Kasumi-1 (cell line): ENCODE data around the gene PPP2R3B.
A peak's percentile ranks its signal among the peaks of the same experiment; 100 is the strongest.
"Not testable (repeated sequence)": the region's sequence is repeated elsewhere in the genome, so short reads cannot be mapped to it uniquely, and the experiment has no call there.

Source experiments
- DNase-seq, 2 experiments: peaks; one replicate each; lab custom pipeline; 2025; lab: John Stamatoyannopoulos, UW

The PPP2R3B gene, protein sequence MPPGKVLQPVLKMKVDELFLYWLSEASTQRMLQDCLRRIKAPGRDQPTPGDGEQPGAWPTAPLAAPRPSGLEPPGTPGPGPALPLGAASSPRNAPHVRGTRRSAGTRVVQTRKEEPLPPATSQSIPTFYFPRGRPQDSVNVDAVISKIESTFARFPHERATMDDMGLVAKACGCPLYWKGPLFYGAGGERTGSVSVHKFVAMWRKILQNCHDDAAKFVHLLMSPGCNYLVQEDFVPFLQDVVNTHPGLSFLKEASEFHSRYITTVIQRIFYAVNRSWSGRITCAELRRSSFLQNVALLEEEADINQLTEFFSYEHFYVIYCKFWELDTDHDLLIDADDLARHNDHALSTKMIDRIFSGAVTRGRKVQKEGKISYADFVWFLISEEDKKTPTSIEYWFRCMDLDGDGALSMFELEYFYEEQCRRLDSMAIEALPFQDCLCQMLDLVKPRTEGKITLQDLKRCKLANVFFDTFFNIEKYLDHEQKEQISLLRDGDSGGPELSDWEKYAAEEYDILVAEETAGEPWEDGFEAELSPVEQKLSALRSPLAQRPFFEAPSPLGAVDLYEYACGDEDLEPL

DNA sequence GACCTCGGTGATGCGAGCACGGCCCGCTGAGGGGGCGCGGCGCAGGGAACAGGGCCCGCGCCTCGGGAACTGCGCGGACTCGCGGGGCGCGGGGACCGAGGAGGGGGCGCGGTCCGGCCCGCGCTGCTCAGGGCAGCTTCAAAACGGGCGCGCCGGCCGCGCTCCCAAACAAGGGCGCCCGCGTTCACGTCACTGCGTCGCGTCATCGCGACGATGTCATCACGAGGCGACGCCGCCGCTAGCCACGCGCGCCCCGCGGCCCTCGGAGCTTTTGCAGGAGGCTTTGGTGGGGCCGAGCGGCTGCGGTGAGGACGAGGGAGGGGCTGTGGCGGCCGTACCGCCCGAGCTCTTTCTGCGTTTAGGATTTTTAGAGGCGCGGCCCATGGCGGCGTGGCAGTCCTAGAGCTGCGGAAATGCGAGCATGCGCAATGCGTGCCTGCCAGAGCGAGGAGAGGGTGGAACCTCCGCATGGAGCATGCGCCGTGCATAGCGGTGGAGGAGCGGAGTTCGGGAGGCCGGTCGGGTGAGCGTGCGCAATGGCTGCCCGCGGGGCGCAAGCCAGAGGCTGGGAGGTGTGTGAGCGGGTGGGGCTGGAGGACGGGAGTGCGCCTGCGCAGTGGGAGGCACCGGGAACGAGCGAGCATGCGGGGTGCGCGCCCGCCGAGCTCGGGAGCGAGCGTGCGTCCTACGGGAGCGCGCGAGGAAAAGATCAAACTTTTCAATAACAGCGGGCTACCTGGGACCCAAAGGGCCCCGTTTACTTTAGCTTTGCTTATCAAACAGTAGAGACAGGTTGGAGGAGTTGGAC is at the start of gene PPP2R3B:
TSS of gene PPP2R3B (minus strand) at position 140 of the 808 bp plus-strand sequence. CDS start 216 bp downstream, outside the sequence.
- DNase-seq: no peak

DNA sequence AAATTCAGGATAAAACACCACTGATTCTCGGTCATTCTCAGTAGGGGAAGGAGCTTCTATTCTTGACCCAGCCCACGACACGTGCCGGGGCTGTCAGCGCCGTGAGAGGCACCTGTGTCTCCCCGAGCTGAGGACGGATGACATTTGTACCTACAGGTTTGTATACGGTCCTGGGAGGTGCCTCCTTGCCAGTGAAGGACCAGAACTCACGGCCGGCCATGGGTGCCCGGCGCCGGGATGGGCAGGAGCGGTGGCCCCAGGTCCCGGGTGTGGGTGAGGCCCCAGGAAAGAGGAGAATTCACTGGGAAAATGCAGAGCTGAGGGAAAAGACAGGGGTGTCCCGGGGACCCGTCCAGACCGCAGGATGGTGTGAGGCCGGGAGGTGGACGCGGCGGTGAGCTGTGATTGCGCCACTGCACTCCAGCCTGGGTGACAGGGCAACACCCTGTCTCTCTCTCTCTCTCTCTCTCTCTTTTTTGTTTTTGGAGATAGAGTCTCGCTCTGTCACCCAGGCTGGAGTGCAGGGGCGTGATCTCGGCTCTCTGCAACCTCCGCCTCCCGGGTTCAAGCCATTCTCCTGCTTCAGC is 48.9 kb upstream of the PPP2R3B start:
- DNase-seq: no peak

DNA sequence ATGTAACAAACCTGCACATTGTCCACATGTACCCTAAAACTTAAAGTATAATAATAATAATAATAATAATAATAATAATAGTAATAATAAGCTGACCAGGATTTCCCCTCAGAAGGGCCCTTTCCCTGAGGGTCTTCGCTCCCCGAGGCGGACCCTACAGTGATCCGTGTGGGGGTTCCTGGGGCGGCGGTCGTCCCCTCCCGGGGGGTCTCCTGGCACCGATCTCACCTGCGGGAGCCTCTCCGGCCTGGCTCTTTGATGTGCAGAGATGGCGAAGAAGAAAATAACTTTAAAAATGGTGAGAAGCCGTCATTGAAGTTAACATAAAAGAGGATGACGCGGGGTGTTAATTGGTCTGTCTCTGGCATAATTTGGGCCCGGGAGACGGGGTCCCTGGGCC is 48.2 kb upstream of the PPP2R3B start:
- no peak for DNase-seq

DNA sequence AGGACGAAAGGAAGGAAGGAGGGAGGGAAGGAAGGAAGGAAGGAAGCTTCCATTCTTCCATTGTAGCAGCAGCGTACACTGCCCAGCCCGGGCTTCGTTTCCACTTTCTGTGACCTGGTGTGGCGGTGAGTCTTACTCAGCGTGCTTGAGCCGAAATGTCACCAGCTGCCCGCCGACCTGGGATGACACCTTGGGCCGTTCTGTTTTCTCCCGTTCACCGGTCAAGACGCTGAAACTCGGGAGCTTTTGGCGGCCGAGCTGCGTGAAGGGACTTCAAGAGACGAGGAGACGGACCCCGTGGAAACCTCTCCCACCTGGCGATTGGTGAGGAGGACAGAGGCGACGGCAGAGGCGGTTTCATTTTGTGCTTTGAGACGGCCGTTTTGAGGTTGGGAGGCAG is 47.1 kb upstream of the PPP2R3B start:
- DNase-seq: no peak

DNA sequence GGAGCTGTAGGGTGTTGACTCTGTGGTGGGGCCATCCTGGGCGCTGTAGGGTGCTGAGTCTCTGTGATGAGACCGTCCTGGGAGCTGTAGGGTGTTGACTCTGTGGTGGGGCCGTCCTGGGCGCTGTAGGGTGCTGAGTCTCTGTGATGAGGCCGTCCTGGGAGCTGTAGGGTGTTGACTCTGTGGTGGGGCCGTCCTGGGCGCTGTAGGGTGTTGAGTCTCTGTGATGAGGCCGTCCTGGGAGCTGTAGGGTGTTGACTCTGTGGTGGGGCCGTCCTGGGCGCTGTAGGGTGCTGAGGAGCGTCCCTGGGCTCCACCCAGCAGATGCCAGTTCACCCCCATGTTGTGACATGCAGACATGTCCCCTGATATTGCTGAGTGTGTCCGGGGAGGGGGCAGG is 46.0 kb upstream of the PPP2R3B start:
- not testable (repeated sequence) for DNase-seq

DNA sequence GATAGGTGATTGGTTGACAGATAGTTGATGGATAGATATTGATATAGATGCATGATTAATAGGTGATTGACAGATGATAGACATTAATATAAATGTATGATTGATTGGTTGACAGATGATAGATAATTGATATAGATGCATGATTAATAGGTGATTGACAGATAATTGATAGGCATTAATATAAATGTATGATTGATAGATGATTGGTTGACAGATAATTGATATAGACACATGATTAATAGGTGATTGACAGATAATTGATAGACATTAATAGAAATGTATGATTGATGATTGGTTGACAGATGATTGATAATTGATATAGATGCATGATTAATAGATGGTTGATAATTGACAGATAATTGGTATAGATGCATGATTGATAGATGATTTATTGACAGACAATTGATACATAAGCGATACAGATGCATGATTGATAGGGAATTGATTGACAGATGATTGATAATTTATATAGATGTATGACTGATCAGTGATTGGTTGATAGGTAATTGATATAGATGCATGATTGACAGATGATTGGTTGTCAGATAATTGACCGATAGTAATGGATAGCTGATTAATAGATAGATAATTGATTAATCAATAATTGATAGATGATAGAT is 44.9 kb upstream of the PPP2R3B start:
- no peak for DNase-seq

DNA sequence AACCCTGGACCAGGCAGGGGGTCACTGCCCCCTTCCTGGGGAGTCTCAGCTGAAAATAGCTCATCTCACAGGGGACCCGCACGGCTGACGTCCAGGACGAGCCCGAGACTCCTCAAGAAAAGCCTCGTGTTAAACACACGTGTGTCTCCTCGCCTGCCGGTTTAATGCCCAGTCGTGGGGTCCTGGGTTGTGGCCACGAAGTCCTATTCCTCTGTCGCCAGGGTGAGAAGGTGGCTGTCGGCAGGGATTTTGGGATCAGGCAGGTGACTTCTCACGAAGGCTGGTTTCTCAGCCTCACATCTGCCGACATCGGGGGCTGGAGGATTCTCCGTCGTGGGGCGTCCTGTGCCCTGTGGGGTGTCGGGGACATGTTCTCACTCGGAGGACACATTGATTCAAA is 44.3 kb upstream of the PPP2R3B start:
- DNase-seq: no peak

DNA sequence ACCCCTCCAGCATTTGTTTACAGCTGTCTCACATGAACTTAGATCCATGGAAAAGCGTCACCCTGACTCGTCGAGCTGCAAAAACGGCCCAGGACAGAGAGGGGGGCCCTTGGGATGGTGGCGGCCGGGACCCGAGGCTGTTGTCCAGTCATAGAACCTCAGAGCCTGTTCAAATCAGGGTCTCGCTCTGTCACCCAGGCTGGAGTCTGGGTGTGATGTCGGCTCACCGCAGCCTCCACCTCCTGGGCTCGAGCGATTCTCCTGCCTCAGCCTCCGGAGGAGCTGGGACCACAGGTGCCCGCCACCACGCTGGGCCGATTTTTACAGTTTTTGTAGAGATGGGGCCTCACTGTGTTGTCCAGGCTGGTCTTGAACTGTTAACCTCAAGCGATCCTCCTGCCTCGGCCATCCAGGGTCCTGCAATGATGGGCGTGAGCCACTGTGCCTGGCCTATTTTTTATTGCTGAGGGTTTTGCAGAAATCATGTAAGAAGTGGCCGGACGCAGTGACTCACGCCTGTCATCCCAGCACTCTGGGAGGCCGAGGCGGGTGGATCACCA is 42.6 kb upstream of the PPP2R3B start:
- no peak for DNase-seq

DNA sequence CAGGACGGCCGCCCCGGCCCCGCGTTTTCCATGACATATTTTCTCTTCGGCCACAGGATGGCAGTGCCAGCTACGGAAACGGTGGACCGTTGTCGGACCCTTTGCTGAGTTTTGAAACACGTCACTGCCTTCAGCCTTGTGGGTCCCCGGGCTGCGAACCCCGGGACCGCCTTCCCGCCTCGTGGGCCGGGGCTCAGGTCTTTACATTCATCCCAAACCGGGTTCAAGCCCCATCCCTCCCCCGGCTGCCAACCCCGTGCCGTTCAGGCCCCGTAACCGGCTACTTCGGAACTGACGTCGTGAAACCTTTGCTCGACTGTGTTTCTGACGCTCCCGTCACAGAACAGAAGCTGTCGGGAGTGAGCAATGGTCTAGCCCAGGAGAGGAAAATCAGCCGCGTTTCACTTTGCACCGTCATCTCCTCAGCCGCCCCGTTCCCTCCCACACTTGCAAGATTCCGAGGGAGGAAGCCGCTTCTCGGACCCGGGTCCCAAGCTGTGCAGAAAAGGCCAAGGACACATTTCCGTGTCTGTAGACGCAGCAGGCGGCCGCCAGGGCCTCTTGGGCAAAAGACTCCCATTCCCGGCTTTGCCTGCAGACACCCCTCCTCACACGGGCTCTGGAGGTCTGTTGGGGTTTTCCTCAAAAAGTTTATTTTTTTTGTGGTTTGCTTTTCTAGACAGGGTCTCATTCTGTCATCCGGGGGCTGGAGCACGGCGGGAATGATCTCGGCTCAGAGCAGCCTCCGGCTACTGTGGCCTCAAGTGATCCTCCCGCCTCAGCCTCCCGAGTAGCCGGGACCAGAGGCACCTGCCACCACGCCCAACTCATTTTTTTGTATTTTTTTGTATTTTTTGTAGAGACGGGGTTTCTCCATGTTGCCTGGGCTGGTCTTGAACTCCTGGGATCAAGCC is 41.4 kb upstream of the PPP2R3B start:
- DNase-seq: peak; percentile 6 to 14

DNA sequence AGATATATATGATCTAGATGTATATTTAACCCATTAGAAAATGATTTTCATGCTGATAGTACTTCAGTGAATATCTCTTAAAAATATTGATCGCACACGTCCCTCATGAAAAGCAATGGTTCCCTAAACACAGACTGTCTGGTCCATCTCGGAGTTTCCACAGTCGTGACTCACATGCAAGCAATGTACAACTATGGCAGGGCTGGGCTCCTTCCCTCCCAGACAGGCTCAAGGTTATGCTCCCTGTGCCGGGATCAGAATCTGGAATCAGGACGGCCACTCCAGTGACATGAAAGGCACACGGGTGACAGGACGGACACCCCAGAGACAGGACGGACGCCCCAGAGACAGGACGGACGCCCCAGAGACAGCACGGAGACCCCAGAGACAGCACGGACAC is 40.2 kb upstream of the PPP2R3B start:
- DNase-seq: no peak

DNA sequence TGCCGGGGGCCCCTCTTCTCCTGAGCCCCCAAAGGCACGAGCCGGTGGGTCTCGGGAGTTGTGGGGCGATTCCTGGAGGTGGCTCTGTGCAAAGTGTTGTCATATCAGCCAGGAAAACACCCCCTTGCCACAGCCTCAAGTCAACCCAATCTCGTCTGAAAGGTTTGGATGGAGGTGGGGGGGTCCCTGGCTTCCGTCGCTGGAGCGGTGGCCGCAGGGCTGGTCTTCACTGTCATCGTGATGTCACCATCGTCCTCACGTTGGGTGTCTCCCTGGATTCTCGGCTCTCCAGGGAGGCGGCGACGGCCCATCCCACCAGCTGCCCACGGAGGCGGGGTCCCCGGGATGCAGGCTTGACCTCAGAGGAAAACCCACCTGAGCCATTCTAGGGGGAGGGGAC is 38.3 kb upstream of the PPP2R3B start:
- no peak for DNase-seq

DNA sequence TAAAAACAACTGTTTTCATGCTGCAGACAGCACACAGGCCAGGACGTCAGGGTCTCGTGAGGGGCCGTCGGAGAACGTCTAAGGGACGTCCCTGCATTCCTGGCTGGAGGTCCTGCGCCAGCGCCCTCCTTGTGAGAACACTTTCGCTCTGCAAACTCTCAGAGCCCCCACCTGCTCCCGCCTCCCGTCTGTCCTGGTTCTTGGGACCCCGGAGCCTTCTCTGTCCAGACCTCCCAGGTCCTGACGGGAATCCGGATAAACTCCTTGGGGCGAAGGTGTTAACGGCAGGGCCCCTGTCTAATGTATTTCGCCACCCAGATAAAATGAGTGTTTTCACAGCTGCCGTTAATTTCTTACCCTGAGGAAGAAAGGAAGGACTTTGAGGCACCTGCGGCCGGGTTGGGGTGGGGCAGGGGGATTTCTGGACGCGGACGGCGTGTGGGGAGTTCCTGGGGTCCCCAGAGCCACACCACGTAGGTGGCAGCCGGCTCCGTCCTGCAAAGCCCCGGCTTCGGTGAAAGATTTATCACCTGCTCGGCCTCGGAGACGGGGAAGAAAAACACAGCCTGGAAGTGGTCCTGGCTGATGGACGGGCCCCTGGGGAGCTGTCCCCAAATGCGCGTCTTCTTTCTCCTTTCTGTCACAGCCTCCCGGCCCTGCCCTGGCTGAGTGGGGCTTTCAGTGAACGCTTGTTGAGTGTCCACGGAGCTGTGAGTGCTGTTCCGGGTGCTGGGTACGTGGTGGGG is 35.1 kb upstream of the PPP2R3B start:
- no peak for DNase-seq

DNA sequence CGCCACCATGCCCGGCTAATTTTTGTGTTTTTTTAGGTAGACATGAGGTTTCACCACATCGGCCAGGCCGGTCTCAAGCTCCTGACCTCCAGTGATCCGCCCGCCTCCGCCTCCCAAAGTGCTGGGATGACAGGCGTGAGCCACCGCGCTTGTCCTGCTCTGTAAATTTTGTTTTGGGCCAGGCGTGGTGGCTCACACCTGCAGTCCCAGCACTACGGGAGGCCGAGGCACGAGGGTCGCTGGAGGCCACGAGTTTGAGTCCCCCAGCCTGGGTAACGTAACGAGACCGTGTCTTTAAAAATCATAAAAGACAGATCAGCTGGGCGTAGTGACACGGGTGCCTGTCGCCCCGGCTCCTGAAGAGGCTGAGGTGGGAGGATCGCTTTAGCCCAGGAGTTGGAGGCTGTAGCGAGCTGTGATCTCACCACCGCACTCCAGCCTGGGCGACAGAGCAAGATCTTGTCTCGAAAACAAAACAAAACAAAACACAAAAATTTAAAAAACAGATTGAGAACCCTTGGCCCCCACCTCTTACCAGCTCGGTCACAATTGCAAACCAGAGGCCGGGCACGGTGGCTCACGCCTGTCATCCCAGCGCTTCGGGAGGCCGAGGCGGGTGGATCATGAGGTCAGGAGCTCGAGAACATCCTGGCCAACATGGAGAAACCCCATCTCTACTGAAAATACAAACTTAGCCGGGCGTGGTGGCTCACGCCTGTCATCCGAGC is 34.0 kb upstream of the PPP2R3B start:
- DNase-seq: no peak

DNA sequence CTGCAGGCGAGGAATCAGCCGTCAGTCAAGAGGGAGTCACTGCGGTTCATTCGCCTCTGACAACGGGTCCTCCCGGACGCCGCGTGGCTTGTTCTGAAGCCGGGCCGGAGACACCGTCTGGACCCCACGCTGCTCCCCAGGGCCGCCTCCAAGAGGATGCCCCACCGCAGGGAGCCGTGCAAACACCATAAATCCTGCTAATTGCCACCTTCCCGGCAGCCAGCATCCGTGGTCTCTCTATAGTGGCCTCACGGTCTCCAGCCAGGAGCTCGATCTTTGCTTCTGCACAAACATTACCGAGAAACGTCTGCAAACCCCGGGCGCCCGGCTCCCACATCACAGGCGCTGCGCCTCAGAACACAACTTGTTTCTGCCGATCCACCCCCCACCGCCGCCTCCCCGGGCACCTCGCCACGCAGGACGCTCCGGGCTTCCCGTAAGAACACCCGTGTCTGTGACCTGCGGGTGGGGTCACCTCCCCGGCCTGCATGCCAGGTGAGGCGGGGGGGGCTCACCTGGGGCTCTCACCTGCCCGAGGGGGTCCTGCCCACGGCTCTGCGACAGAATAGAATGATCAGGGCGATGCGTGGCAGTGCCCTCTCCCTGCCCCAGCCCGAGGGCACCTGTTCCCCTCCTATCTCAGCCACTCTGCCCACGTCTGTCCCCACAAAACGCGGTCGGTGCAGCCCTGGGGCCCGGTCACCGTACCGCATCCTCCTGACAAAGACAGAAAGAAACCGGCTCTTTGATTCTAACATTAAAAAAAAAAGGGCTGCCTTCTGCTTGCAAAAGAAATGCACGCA is 32.4 kb upstream of the PPP2R3B start:
- no peak for DNase-seq

DNA sequence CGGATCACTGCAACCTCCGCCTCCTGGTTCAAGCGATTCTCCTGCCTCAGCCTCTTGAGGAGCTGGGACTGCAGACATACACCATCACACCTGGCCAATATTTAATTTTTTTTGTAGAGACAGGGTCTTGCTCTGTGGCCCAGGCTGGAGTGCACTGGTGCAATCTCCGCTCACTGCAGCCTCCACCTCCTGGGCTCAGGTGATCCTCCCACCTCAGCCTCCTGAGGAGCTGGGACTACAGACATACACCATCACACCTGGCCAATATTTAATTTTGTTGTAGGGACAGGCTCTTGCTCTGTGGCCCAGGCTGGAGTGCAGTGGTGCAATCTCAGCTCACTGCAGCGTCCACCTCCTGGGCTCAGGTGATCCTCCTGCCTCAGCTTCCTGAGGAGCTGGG is 28.8 kb upstream of the PPP2R3B start:
- not testable (repeated sequence) for DNase-seq

DNA sequence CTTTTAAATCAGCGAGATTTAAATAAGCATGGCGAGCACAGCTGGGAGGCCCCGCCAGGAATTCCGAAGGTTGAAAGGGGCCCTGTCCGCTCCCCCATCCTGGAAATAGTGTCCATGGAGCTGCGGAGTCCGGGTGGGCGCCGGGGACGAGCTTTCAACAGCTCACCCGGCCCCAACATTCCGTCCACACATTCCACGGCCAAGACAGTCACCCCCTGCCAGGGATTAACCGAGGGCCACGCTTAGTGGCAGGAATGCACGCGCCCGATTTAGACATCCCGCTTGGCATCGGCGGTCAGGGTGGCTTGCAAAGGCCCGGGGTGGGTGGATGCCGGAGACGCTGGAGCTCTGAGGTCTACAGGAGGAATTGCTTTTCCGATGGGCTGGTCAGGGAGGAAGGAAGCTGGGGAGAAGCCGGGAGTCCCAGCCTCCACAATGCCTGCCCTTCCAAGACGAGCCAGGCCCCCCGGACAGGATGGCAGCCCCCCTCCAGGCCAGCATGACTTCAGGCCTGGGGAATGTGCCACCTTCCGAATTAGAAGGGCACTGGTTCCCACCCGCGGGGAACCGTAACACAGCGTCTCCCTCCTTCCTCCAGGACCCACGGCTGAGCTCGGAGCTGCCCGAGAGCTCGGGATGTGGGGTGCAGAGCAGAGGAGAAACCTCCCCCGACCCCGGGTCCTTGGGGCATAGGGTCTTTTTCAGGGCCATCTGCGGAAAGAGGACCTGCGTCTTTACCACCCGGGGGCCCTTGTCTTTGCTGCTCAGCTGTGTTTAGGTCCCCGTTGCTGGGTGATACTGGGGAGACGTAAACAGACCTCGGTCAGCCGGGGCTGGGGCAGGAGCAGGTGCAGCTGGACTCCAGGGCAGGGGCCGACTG is 26.9 kb upstream of the PPP2R3B start:
- DNase-seq: no peak

DNA sequence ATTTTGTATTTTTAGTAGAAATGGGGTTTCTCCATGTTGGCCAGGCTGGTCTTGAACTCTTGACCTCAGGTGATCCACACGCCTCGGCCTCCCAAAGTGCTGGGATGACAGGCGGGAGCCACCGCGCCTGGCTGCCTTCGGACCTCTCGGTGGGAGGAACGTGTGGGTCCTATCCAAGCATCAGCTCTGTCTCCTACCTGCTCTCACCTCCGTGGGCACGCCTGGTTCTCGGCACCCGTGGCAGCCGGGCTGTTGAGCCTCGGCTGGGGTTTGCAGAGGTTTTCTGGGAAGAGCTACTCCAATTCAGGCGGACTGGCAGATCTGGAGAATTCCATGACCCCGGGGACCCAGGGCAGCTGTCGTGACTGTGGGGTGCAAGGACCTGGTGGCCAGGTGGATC is 23.6 kb upstream of the PPP2R3B start:
- DNase-seq: no peak
